ENCODE measurements around the gene TMEM119.
A peak's percentile ranks its signal among the peaks of the same experiment; 100 is the strongest.
"Not testable (repeated sequence)": the region's sequence is repeated elsewhere in the genome, so short reads cannot be mapped to it uniquely, and the experiment has no call there.

TMEM119 gene

DNA sequence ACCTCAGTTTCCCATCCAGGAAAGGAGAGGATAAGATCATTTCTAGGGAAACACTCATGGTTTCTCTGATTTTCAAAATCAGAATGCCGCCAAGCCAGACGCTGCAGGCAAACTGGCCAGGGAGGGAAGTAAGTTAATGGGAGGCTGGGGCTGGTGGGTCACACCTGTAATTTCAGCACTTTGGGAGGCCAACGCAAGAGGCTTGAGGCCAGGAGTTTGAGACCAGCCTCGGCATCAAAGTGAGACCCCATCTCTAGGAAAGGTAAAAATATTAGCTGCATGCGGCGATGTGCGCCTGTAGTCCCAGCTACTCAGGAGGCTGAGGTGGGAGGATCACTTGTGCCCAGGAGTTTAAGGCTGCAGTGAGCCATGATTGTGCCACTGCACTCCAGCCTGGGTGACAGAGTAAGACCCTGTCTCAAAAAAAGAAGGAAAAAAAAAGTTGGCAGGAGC lies 35.2 kb upstream of the TMEM119 start:
- no peak for TF ChIP-seq CTCF (IDR thresholded peaks at IDR 0.05)
- peak overlapping the region; percentile 19 for H3K4me3 ChIP-seq
- no peak for DNase-seq (ENCODE audit: low spot score)
- peak overlapping the region; percentile 9 to 25 for H3K27ac ChIP-seq

DNA sequence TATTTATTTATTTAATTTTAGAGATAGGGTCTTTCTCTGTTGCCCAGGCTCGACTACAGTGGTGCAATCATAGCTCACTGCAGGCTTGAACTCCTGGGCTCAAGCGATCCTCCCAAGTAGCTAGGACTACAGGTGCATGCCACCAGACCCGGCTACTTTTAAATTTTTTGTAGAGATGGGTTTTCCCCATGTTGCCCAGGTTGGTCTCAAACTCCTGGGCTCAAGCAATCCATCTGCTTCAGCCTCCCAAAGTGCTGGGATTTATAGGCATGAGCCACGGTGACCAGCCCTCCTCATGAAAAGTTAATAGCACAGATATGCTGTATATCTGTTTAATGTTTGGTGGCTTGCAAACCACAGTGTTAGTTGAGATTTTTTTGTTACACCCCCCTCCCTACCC lies 33.4 kb upstream of the TMEM119 start:
- peak overlapping the region in 1 of 2 donors; percentile 43 for H3K27ac ChIP-seq
- H3K4me3 ChIP-seq; DNase-seq (ENCODE audit: low spot score): not testable (repeated sequence)

GRCh38 chr12:108630481-108631207 lies 32.8 kb upstream of the TMEM119 start:
- DNase-seq (ENCODE audit: low spot score): no peak
- no peak overlapping the region for H3K4me3 ChIP-seq
- TF ChIP-seq CTCF (IDR thresholded peaks at IDR 0.05): no peak
- H3K27ac ChIP-seq: peak overlapping the region in 1 of 2 donors; percentile 56

GRCh38 chr12:108629824-108630476 lies 32.1 kb upstream of the TMEM119 start:
- peak overlapping the region in 1 of 2 donors; percentile 56 for H3K27ac ChIP-seq
- no peak for DNase-seq (ENCODE audit: low spot score)
- no peak overlapping the region for H3K4me3 ChIP-seq
- TF ChIP-seq CTCF (IDR thresholded peaks at IDR 0.05): no peak

DNA sequence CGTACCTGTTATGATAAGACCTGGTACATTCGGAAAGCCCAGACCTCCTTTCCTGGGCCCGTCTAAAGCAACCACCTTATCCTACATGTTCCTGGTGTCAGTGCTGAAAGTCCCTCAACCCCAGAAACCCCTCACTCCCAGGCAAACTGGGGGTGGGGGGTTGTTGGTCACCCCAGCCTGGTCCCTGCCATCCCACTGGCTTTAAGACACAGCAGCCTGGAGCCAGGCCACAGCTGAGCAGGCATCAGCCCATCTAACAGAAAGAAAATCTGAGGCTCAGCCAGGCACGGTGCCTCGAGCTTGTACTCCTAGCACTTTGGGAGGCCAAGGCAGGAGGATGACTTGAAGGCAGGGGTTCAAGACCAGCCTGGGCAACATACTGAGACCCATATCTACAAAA lies 31.3 kb upstream of the TMEM119 start:
- no peak for DNase-seq (ENCODE audit: low spot score)
- no peak for TF ChIP-seq CTCF (IDR thresholded peaks at IDR 0.05)
- Histone ChIP-seq H3K27ac (peak overlapping the region in 1 of 2 donors; percentile 64), H3K4me3 (peak overlapping the region; percentile 40)

DNA sequence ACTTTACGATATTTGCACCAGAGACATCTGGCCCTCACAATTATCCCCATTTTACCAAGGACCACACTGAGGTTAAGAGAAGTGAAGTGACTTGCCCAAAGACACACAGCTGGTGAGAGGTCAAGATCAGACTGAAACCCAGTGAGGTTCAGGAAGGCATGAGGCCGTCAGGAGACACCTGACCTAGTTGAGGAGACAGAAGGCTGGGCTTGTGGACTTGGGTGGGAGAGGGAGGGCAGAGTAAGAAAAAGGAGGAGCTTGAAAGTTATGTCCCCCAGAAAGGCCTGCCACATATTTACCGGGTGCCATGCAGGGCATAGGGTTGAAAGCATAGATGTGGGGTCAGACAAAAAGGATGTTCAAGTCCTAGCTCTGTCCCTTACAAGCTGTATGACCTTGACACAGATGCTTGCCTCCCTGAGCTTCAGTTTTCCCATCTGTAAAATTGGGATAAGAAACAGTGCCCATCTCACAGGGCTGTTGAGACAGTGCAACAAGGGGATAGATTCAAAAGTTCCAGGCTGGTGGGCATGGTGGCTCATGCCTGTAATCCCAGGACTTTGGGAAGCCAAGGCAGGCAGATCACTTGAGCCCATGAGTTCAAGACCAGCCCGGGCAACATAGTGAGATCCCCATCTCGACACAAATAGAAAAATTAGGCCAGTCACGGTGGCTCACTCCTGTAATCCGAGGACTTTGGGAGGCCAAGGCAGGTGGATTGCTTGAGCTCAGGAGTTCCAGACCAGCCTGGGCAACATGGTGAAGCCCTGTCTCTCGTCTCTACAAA lies 29.4 kb upstream of the TMEM119 start:
- H3K27ac ChIP-seq: no peak overlapping the region

More for the DNA sequence above, 29.4 kb upstream of the TMEM119 start:
- no peak overlapping the region for H3K4me3 ChIP-seq
- TF ChIP-seq CTCF (IDR thresholded peaks at IDR 0.05): no peak
- no peak for DNase-seq (ENCODE audit: low spot score)

Data from coronary artery (tissue), 2 donors.